Kidney (tissue), 14 donors: ENCODE data around the gene ENOX1. TPM values are rescaled to one million over a fixed set of nuclear protein-coding genes. Genes with fewer than 3 reads are reported as not detected.

Experiments
- DNase-seq, 5 donors: peaks; one replicate each; pipeline ENCODE4 v3.0.0-alpha.2; 2013 to 2020
- FAIRE-seq: peaks from 2 replicates; lab custom pipeline; 2012; peaks lifted over from hg19 to GRCh38; lab: Jason Lieb, UNC
- H3K27ac ChIP-seq, 2 donors: one replicate each; pipeline ENCODE4 v1.7.0; 2013; ENCODE audit warnings: low read depth in 2 of 2, low read length in 2 of 2, inconsistent platforms in 1 of 2
- H3K27me3 ChIP-seq: one replicate; pipeline ENCODE4 v1.7.1; 2013; ENCODE audit warnings: low read length, inconsistent platforms; ENCODE audit not compliant: control insufficient read depth, insufficient read depth
- H3K36me3 ChIP-seq, 3 donors: one replicate each; pipeline versions ENCODE4 v1.7.0 to v1.7.1; 2013; ENCODE audit warnings: low read length in 3 of 3, control low read depth in 1 of 3, inconsistent platforms in 1 of 3; ENCODE audit not compliant: insufficient read depth in 3 of 3, control insufficient read depth in 2 of 3
- H3K4me1 ChIP-seq, 3 donors: one replicate each; pipeline versions ENCODE4 v1.7.0 to v1.7.1; 2013; ENCODE audit warnings: low read length in 3 of 3, inconsistent platforms in 1 of 3, low read depth in 1 of 3; ENCODE audit not compliant: control insufficient read depth in 2 of 3, insufficient read depth in 2 of 3
- H3K4me3 ChIP-seq, 3 donors: one replicate each; pipeline versions ENCODE4 v1.7.0 to v1.8.1; 2013; ENCODE audit warnings: low read length in 3 of 3, control low read depth in 1 of 3, inconsistent platforms in 1 of 3
- H3K9ac ChIP-seq, 3 donors: one replicate each; pipeline versions ENCODE4 v1.7.0 to v1.7.1; 2013; ENCODE audit warnings: low read length in 3 of 3, control low read depth in 1 of 3, inconsistent platforms in 1 of 3
- H3K9me3 ChIP-seq, 3 donors: one replicate each; pipeline versions ENCODE4 v1.7.0 to v1.7.1; 2013; ENCODE audit warnings: low read length in 3 of 3, control low read depth in 1 of 3, inconsistent platforms in 1 of 3; ENCODE audit not compliant: control insufficient read depth in 2 of 3, insufficient read depth in 1 of 3
- CTCF ChIP-seq: IDR thresholded peaks from 3 replicates; pipeline ENCODE4 v1.5.1; 2012; ENCODE audit warnings: mild to moderate bottlenecking, moderate library complexity, borderline replicate concordance; ENCODE audit not compliant: insufficient read depth; ENCODE audit errors: extremely low read depth
- intact Hi-C: fragments of 100-400 bp; cut with DNase I; formaldehyde crosslinking; loops from one replicate; pipeline ENCODE4 v1.11.1; 2022
- polyA plus RNA-seq: library from polyadenylated mRNA; stranded (reverse); fragments of 350-450 nt; fragmentation: Illumina TruSeq; extraction: RNeasy Lipid Tissue Mini Kit (QIAGEN cat#74804); gene quantifications from one replicate; pipeline ENCODE4 v1.2.3, GENCODE V29; 2014; ENCODE audit warnings: low read depth, low replicate concordance; ENCODE audit not compliant: insufficient read depth
- total RNA-seq: library from RNA; stranded (reverse); fragmentation: NEBNext Ultra II Directional; extraction: Animal tissue kit (Norgen Biotek cat#: 25700); gene quantifications from one replicate; pipeline ENCODE4 v1.2.1, GENCODE V29; 2021
- donor health status: control.
- donor health status: control.
- donor health status: control.
- donor health status: control.
- donor health status: control.
- donor health status: DM: yes; HTN: yes; CAD: no.
- donor health status: Normal renal cell carcinoma (clear cell type).

Gene ENOX1
- total and polyA plus RNA-seq, 2 donors from 2014 or later = 4.9 to 6.8 TPM

- no peak for TF ChIP-seq CTCF
- no peaks in the 10 kb centered on the region for H3K27me3 ChIP-seq
- H3K9ac ChIP-seq = no peak overlapping the region
- no peak for FAIRE-seq
- no peak overlapping the region for H3K4me3 ChIP-seq
- H3K36me3 ChIP-seq = no peaks in the 10 kb centered on the region
- no peaks in the 10 kb centered on the region for H3K9me3 ChIP-seq
- peaks cover 0 to 3% (median 0%) of the 10 kb centered on the region in 3 donors for H3K4me1 ChIP-seq
- DNase-seq = no peak
- no peak overlapping the region for H3K27ac ChIP-seq
- intact Hi-C loops = no loop called here
Measured at GRCh38 chr13:43271152-43271551, 515.6 kb downstream of the ENOX1 start.

GRCh38 chr13:43270130-43270830 is 516.5 kb downstream of the ENOX1 start:
- no peak overlapping the region for H3K27ac ChIP-seq
- no peak for FAIRE-seq
- intact Hi-C loops = no loop called here
- H3K36me3 ChIP-seq = no peaks in the 10 kb centered on the region
- DNase-seq = peak in 2 of 5 donors; percentile 12 to 20
- H3K4me3 ChIP-seq = no peak overlapping the region
- H3K9ac ChIP-seq = no peak overlapping the region
- no peaks in the 10 kb centered on the region for H3K9me3 ChIP-seq
- H3K4me1 ChIP-seq = peaks cover 0 to 3% (median 0%) of the 10 kb centered on the region in 3 donors
- TF ChIP-seq CTCF = no peak
- no peaks in the 10 kb centered on the region for H3K27me3 ChIP-seq

- no peak overlapping the region for H3K27ac ChIP-seq
- intact Hi-C loops = no loop called here
- peak in 4 of 5 donors; percentile 50 to 87 (median 82) for DNase-seq
Measured at GRCh38 chr13:43269037-43269481, 517.7 kb downstream of the ENOX1 start.

More at GRCh38 chr13:43269037-43269481, 517.7 kb downstream of the ENOX1 start:
- TF ChIP-seq CTCF = no peak
- no peak overlapping the region for H3K9ac ChIP-seq
- no peaks in the 10 kb centered on the region for H3K36me3 ChIP-seq
- peaks cover 0 to 3% (median 0%) of the 10 kb centered on the region in 3 donors for H3K4me1 ChIP-seq
- FAIRE-seq = no peak
- H3K9me3 ChIP-seq = no peaks in the 10 kb centered on the region
- no peaks in the 10 kb centered on the region for H3K27me3 ChIP-seq
- no peak overlapping the region for H3K4me3 ChIP-seq
